Neutrophil (primary cell): ENCODE data around the gene GFPT2.

Experiments used
- H3K27ac ChIP-seq: fragments of 200-600 bp; sonication (generic); 2 replicates; pipeline ENCODE4 v1.5.1; 2016; ENCODE audit warnings: mild to moderate bottlenecking, moderate library complexity
- H3K27me3 ChIP-seq: fragments of 200-600 bp; sonication (generic); 2 replicates; pipeline ENCODE4 v1.6.0; 2016; ENCODE audit warnings: mild to moderate bottlenecking
- H3K36me3 ChIP-seq: fragments of 200-600 bp; sonication (generic); 2 replicates; pipeline ENCODE4 v1.5.1; 2017
- H3K4me1 ChIP-seq, 2 experiments: fragments of 200-600 bp in 1 of 2; sonication (generic) in 1 of 2; 1 replicate in 1 of 2; 2 replicates in 1 of 2; pipeline versions ENCODE4 v1.5.1 to v1.6.1; 2013 to 2016; ENCODE audit warnings: low read depth in 1 of 2, low read length in 1 of 2, mild to moderate bottlenecking in 1 of 2, moderate library complexity in 1 of 2; ENCODE audit not compliant: control insufficient read depth in 1 of 2, insufficient read depth in 1 of 2
- H3K4me3 ChIP-seq, 2 experiments: fragments of 200-600 bp in 1 of 2; sonication (generic) in 1 of 2; 1 replicate in 1 of 2; 2 replicates in 1 of 2; pipeline ENCODE4 v1.5.1; 2013 to 2016; ENCODE audit warnings: low read depth in 1 of 2, low read length in 1 of 2, mild to moderate bottlenecking in 1 of 2, moderate library complexity in 1 of 2
- H3K9me3 ChIP-seq: fragments of 200-600 bp; sonication (generic); 2 replicates; pipeline ENCODE4 v1.5.1; 2016
- TF ChIP-seq, protein P1 (sequence below): fragments of 200-600 bp; sonication (generic); IDR thresholded peaks from 2 replicates; pipeline ENCODE4 v1.5.1; 2016; ENCODE audit warnings: antibody characterized with exemption

The GFPT2 gene

GRCh38 chr5:180353048-180353979, at the start of gene GFPT2:
Gene GFPT2, minus strand, starts transcription at chr5:180353336. Its CDS starts 119 bp downstream, at chr5:180353217.
- H3K4me1 ChIP-seq: peaks cover 0 to 14% of the 10 kb centered on the region in 2 experiments
- no peaks in the 10 kb centered on the region for H3K9me3 ChIP-seq
- H3K4me3 ChIP-seq: peak within 1 kb of the TSS in 1 of 2 experiments; percentile 13
- H3K27me3 ChIP-seq: peaks cover 93% of the 10 kb centered on the region
- no peak within 1 kb of the TSS for H3K27ac ChIP-seq
- no peaks in the 10 kb centered on the region for H3K36me3 ChIP-seq
- TF ChIP-seq, protein P1, sequence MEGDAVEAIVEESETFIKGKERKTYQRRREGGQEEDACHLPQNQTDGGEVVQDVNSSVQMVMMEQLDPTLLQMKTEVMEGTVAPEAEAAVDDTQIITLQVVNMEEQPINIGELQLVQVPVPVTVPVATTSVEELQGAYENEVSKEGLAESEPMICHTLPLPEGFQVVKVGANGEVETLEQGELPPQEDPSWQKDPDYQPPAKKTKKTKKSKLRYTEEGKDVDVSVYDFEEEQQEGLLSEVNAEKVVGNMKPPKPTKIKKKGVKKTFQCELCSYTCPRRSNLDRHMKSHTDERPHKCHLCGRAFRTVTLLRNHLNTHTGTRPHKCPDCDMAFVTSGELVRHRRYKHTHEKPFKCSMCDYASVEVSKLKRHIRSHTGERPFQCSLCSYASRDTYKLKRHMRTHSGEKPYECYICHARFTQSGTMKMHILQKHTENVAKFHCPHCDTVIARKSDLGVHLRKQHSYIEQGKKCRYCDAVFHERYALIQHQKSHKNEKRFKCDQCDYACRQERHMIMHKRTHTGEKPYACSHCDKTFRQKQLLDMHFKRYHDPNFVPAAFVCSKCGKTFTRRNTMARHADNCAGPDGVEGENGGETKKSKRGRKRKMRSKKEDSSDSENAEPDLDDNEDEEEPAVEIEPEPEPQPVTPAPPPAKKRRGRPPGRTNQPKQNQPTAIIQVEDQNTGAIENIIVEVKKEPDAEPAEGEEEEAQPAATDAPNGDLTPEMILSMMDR: no peak

DNA sequence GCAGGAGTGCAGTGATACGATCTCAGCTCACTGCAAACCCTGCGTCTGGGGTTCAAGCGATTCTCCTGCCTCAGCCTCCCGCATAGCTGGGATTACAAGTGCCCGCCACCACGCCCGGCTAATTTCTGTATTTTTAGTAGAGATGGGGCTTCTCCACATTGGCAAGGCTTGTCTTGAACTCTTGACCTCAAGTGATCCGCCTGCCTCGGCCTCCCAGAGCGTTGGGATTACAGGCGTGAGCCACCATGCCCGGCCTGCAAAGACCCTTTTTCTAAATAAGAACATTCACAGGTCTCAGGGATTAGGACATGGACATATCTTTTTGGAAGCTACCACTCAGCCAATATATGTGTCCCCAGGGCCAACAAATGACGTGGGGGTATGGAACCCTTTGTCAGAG, 49.6 kb upstream of the GFPT2 start:
- no peak overlapping the region for H3K4me3 ChIP-seq
- no peak overlapping the region for H3K27ac ChIP-seq
- TF ChIP-seq, protein P1: no peak
- no peaks in the 10 kb centered on the region for H3K36me3 ChIP-seq
- H3K9me3 ChIP-seq: no peaks in the 10 kb centered on the region
- H3K4me1 ChIP-seq: no peaks in the 10 kb centered on the region
- no peaks in the 10 kb centered on the region for H3K27me3 ChIP-seq

- no peaks in the 10 kb centered on the region for H3K9me3 ChIP-seq
- TF ChIP-seq, protein P1: no peak
Measured at GRCh38 chr5:180401229-180401907, 48.2 kb upstream of the GFPT2 start.

GRCh38 chr5:180400416-180400815, 47.3 kb upstream of the GFPT2 start:
- Histone ChIP-seq H3K27ac (no peak overlapping the region), H3K9me3 (no peaks in the 10 kb centered on the region), H3K27me3 (no peaks in the 10 kb centered on the region), H3K4me3 (no peak overlapping the region), H3K4me1 (no peaks in the 10 kb centered on the region), H3K36me3 (no peaks in the 10 kb centered on the region)
- TF ChIP-seq, protein P1: no peak

More at GRCh38 chr5:180401229-180401907, 48.2 kb upstream of the GFPT2 start:
- Histone ChIP-seq H3K36me3 (no peaks in the 10 kb centered on the region), H3K4me3 (no peak overlapping the region), H3K27ac (no peak overlapping the region), H3K4me1 (no peaks in the 10 kb centered on the region), H3K27me3 (no peaks in the 10 kb centered on the region)

GRCh38 chr5:180399401-180400215, 46.5 kb upstream of the GFPT2 start:
- H3K27me3 ChIP-seq: no peaks in the 10 kb centered on the region
- H3K4me1 ChIP-seq: no peaks in the 10 kb centered on the region
- no peaks in the 10 kb centered on the region for H3K36me3 ChIP-seq
- H3K4me3 ChIP-seq: no peak overlapping the region
- H3K27ac ChIP-seq: no peak overlapping the region
- H3K9me3 ChIP-seq: no peaks in the 10 kb centered on the region
- TF ChIP-seq, protein P1: no peak
